C4-2B (cell line): Measurements from ENCODE around the gene VPS13C.

ENCODE experiments used
- H3K27ac ChIP-seq: fragments of 450-650 bp; 2 replicates; pipeline ENCODE4 v1.5.1; 2017
- CTCF ChIP-seq: fragments of 450-650 bp; conservative IDR thresholded peaks from 2 replicates; pipeline ENCODE4 v1.5.1; 2017; ENCODE audit warnings: mild to moderate bottlenecking
- ZFX ChIP-seq: fragments of 450-650 bp; IDR thresholded peaks from 2 replicates; pipeline ENCODE4 v1.6.1; 2017

VPS13C gene

DNA sequence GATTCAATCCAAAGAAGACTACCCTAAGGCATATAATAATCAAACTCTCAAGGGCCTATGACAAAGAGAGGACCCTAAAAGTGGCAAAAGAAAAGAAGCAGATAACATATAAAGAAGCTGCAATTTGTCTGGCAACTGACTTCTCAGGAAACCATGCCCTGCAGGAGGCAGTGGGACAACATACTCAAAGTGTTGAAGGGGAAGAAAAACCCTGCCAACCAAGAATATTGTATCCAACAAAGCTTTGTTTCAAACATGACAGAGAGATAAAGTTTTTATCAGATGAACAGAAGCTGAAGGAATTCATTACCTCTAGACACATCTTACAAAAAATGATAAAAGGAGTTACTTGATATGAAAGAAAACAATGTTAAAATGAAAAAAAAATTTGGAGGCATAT is 167.1 kb downstream of the VPS13C start:
- no peak overlapping the region for H3K27ac ChIP-seq
- no peak for TF ChIP-seq CTCF
- TF ChIP-seq ZFX, result no peak

- TF ChIP-seq CTCF, result no peak
- TF ChIP-seq ZFX, result no peak
These were observed 168.1 kb downstream of the VPS13C start for GRCh38 chr15:61892140-61892539.

DNA sequence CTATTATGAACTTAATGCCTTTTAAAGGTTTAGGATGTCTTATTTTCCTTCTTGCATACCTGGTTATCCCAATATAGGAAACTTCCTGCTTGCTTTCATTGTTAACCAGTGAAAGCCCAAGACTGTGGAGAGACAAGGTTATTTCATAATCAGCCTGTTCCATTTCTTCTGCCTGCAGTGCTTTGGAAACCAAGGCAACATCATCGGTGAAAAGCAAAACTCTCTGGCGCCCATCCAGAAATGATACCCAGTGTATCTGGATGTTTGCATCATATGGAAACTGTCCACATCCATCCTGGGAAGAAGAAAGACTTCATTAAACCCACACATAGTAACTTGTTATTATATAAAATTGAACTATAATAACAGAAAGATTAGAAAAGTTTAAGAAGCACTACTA is 170.1 kb downstream of the VPS13C start:
- no peak overlapping the region for H3K27ac ChIP-seq
- TF ChIP-seq CTCF (no peak), ZFX (no peak)

More at GRCh38 chr15:61892140-61892539, 168.1 kb downstream of the VPS13C start:
- no peak overlapping the region for H3K27ac ChIP-seq

GRCh38 chr15:61889706-61890105 is 170.5 kb downstream of the VPS13C start:
- no peak overlapping the region for H3K27ac ChIP-seq
- TF ChIP-seq CTCF (no peak), ZFX (no peak)

DNA sequence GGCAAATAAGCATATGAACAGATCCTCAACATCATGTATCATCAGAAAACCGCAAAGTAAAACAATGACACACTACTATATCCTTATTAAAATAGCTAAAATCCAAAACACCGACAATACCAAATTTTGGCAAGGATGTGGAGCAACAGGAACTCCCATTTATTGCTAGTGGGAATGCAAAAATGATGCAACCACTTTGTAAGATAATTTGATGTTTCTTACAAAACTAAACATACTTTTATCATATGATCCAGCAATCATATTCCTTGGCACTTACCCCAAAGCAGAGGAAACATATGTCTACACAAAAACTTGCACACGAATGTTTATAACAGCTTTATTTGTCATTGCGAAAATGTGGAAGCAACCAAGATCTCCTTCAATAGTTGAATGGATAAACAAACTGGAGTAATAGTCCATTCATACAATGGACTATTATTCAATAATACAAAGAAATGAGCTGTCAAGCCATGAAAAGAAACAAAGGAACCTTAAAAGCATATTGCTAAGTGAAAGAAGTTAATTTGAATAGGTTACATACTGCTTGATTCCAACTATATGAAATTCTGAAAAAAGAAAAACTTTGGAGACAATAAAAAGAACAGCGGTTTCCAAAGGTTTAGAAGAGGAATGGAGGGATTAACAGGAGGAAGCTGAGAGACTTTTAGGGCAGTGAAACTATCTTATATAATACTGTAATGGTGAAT is 172.0 kb downstream of the VPS13C start:
- no peak overlapping the region for H3K27ac ChIP-seq
- TF ChIP-seq CTCF (no peak), ZFX (no peak)

GRCh38 chr15:61880084-61880483 is 180.2 kb downstream of the VPS13C start:
- TF ChIP-seq ZFX, result no peak
- TF ChIP-seq CTCF, result no peak

DNA sequence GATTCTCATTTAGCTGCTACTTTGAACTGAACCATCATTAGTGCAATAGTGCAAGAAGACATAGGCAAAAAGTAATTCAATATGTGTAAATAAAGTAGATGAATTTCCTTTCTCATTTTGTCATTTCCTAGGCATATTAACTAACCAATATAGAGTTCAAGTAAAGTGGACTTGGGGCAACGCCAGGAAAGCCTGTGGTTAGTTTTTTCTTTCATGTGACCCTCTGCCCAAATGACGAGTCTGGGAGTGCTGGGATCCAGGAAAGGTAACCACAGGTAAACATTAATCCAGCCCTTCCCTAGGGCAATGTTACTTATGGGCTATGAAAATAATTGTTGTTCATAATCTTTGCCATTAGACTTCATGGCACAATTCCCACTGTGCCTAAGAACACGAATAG is 181.0 kb downstream of the VPS13C start:
- no peak overlapping the region for H3K27ac ChIP-seq
- no peak for TF ChIP-seq ZFX
- no peak for TF ChIP-seq CTCF

More at GRCh38 chr15:61880084-61880483, 180.2 kb downstream of the VPS13C start:
- no peak overlapping the region for H3K27ac ChIP-seq
